NCI-H146 treated with DMSO at 0.1 percent for 48 hours (cell line): ENCODE measurements around the gene RSAD2.
"Not testable (repeated sequence)": the region's sequence is repeated elsewhere in the genome, so short reads cannot be mapped to it uniquely, and the experiment has no call there.

Experiments
- DNase-seq: peaks from one replicate; lab custom pipeline; 2025; ENCODE audit not compliant: unreplicated experiment; lab: John Stamatoyannopoulos, UW

RSAD2 gene

GRCh38 chr2:6896930-6897759 is 19.6 kb downstream of the RSAD2 start:
- peak; percentile 12 for DNase-seq

GRCh38 chr2:6902581-6902980 is 25.0 kb downstream of the RSAD2 start:
- DNase-seq = not testable (repeated sequence)

- no peak for DNase-seq
Observed at GRCh38 chr2:6905668-6906067, 28.1 kb downstream of the RSAD2 start.

- DNase-seq = no peak
Observed at GRCh38 chr2:6906165-6906741, 28.7 kb downstream of the RSAD2 start.

GRCh38 chr2:6908291-6908690 is 30.7 kb downstream of the RSAD2 start:
- no peak for DNase-seq

GRCh38 chr2:6909431-6910385 is 32.1 kb downstream of the RSAD2 start:
- DNase-seq = no peak

- no peak for DNase-seq
Observed at GRCh38 chr2:6911721-6912120, 34.1 kb downstream of the RSAD2 start.

- no peak for DNase-seq
Observed at GRCh38 chr2:6913415-6914157, 36.0 kb downstream of the RSAD2 start.

GRCh38 chr2:6914828-6915227 is 37.3 kb downstream of the RSAD2 start:
- DNase-seq = no peak

GRCh38 chr2:6915399-6915798 is 37.8 kb downstream of the RSAD2 start:
- DNase-seq = no peak

- no peak for DNase-seq
Observed at GRCh38 chr2:6916224-6916623, 38.6 kb downstream of the RSAD2 start.

GRCh38 chr2:6916736-6917070 is 39.1 kb downstream of the RSAD2 start:
- no peak for DNase-seq

GRCh38 chr2:6917071-6917760 is 39.6 kb downstream of the RSAD2 start, which contains the start of gene RNF144A:
Gene RNF144A, plus strand, starts transcription at chr2:6917412. Its CDS starts 79,515 bp downstream, at chr2:6996927.
- peak; percentile 27 for DNase-seq

- DNase-seq = no peak
Observed at GRCh38 chr2:6917761-6918421, 40.3 kb downstream of the RSAD2 start.

GRCh38 chr2:6919901-6920742 is 42.5 kb downstream of the RSAD2 start:
- no peak for DNase-seq

GRCh38 chr2:6920743-6921064 is 43.1 kb downstream of the RSAD2 start:
- DNase-seq = no peak

GRCh38 chr2:6921321-6921922 is 43.8 kb downstream of the RSAD2 start:
- no peak for DNase-seq

- DNase-seq = no peak
Observed at GRCh38 chr2:6922201-6922656, 44.7 kb downstream of the RSAD2 start.
